ENCODE measurements around the gene TP63.

- TF ChIP-seq CTCF (IDR thresholded peaks at IDR 0.05; ENCODE audit: insufficient read depth, low read depth, low read length): no peak
- TF ChIP-seq EZH2 (IDR thresholded peaks at IDR 0.05; ENCODE audit: insufficient read depth, low read length): no peak
These were observed 123.2 kb downstream of the TP63 start for GRCh38 chr3:189754356-189754755.

All from astrocyte (in vitro differentiated cells and primary cell).